HEK293 (cell line): Measurements from ENCODE around the gene ALDH7A1.

ENCODE experiments used
- CTCF ChIA-PET: fragments of 350-600 bp; formaldehyde crosslinking; extraction: SDS; loops from one replicate; lab custom pipeline; 2021; ENCODE audit warnings: antibody characterized with exemption; lab: Yijun Ruan, JAX
- POLR2A ChIA-PET: fragments of 300-600 bp; formaldehyde crosslinking; extraction: SDS; loops from one replicate; lab custom pipeline; 2020; ENCODE audit warnings: antibody characterized with exemption, inconsistent platforms; lab: Yijun Ruan, JAX
- H3K27ac ChIP-seq: fragments of 200-500 bp; sonication (Bioruptor generic); 2 replicates; pipeline ENCODE4 v1.5.1; 2014; ENCODE audit warnings: low read depth, low read length, control low read depth, inconsistent platforms; ENCODE audit errors: extremely low read depth
- H3K36me3 ChIP-seq, 2 experiments: fragments of 200-500 bp in 1 of 2; sonication (Bioruptor generic) in 1 of 2; 1 replicate in 1 of 2; 2 replicates in 1 of 2; pipeline ENCODE4 v1.5.1; 2014 to 2017; ENCODE audit warnings: inconsistent platforms in 2 of 2, low read length in 2 of 2; ENCODE audit not compliant: control insufficient read depth in 2 of 2, insufficient read depth in 1 of 2
- H3K4me1 ChIP-seq: fragments of 200-500 bp; sonication (Bioruptor generic); 2 replicates; pipeline ENCODE4 v1.5.1; 2014; ENCODE audit warnings: mild to moderate bottlenecking, low read length, inconsistent platforms; ENCODE audit not compliant: control insufficient read depth, insufficient read depth
- H3K4me3 ChIP-seq: 2 replicates; pipeline ENCODE4 v1.5.1; 2011; ENCODE audit warnings: low read depth, mild to moderate bottlenecking, control low read depth, low read length, moderate library complexity
- H3K9me3 ChIP-seq: fragments of 200-500 bp; sonication (Bioruptor generic); 2 replicates; pipeline ENCODE4 v1.5.1; 2014; ENCODE audit warnings: low read depth, low read length, inconsistent platforms; ENCODE audit not compliant: control insufficient read depth, insufficient read depth
- OVOL3 ChIP-seq: fragments of 450-650 bp; formaldehyde crosslinking; IDR thresholded peaks from 2 replicates; pipeline ENCODE4 v1.5.1; 2016; ENCODE audit warnings: missing biosample characterization, missing genetic modification characterization
- PBX3 ChIP-seq: sonication (generic); formaldehyde crosslinking; IDR thresholded peaks from 2 replicates; pipeline ENCODE4 v1.8.1; 2022; ENCODE audit warnings: mild to moderate bottlenecking, moderate library complexity, missing genetic modification reagents
- SCRT1 ChIP-seq: fragments of 450-650 bp; formaldehyde crosslinking; IDR thresholded peaks from 2 replicates; pipeline ENCODE4 v1.5.1; 2016; ENCODE audit warnings: missing biosample characterization, missing genetic modification characterization, borderline replicate concordance
- SP2 ChIP-seq: fragments of 450-650 bp; formaldehyde crosslinking; IDR thresholded peaks from 2 replicates; pipeline ENCODE4 v1.5.1; 2016; ENCODE audit warnings: missing biosample characterization, missing genetic modification characterization
- ZBTB21 ChIP-seq: fragments of 450-650 bp; formaldehyde crosslinking; IDR thresholded peaks from 2 replicates; pipeline ENCODE4 v1.5.1; 2017; ENCODE audit warnings: missing biosample characterization, missing genetic modification characterization
- ZBTB44 ChIP-seq: fragments of 450-650 bp; IDR thresholded peaks from 2 replicates; pipeline ENCODE4 v1.5.1; 2018; ENCODE audit warnings: missing biosample characterization, mild to moderate bottlenecking, missing genetic modification characterization
- ZEB2 ChIP-seq: fragments of 450-650 bp; formaldehyde crosslinking; IDR thresholded peaks from 2 replicates; pipeline ENCODE4 v1.5.1; 2016; ENCODE audit warnings: missing biosample characterization, missing genetic modification characterization
- ZNF148 ChIP-seq: fragments of 450-650 bp; formaldehyde crosslinking; IDR thresholded peaks from 2 replicates; pipeline ENCODE4 v1.5.0; 2017; ENCODE audit warnings: missing biosample characterization, missing genetic modification characterization, borderline replicate concordance
- ZNF19 ChIP-seq: fragments of 450-650 bp; formaldehyde crosslinking; IDR thresholded peaks from 2 replicates; pipeline ENCODE4; 2016; ENCODE audit warnings: missing biosample characterization, missing genetic modification characterization, low read depth
- ZNF274 ChIP-seq, 2 experiments: fragments of 200-500 bp in 1 of 2; fragments of 450-650 bp in 1 of 2; sonication (Bioruptor generic) in 1 of 2; formaldehyde crosslinking in 1 of 2; IDR thresholded peaks; 2 replicates each; pipeline versions ENCODE4 v1.5.1 to v1.6.1; 2014 to 2016; ENCODE audit warnings: borderline replicate concordance in 1 of 2, inconsistent platforms in 1 of 2, low read length in 1 of 2, missing biosample characterization in 1 of 2, missing genetic modification characterization in 1 of 2
- ZNF292 ChIP-seq: fragments of 450-650 bp; formaldehyde crosslinking; IDR thresholded peaks from 2 replicates; pipeline ENCODE4 v1.5.1; 2016; ENCODE audit warnings: low read depth, missing biosample characterization, missing genetic modification characterization, borderline replicate concordance
- ZNF362 ChIP-seq: fragments of 450-650 bp; formaldehyde crosslinking; IDR thresholded peaks from 2 replicates; pipeline ENCODE4 v1.5.1; 2016; ENCODE audit warnings: missing biosample characterization, missing genetic modification characterization
- ZNF548 ChIP-seq: fragments of 450-650 bp; formaldehyde crosslinking; IDR thresholded peaks from 2 replicates; pipeline ENCODE4 v1.5.1; 2016; ENCODE audit warnings: missing biosample characterization, missing genetic modification characterization
- ZNF610 ChIP-seq: fragments of 450-650 bp; formaldehyde crosslinking; IDR thresholded peaks from 2 replicates; pipeline ENCODE4 v1.5.1; 2016; ENCODE audit warnings: missing biosample characterization, missing genetic modification characterization, borderline replicate concordance
- ZNF654 ChIP-seq: fragments of 450-650 bp; formaldehyde crosslinking; IDR thresholded peaks from 2 replicates; pipeline ENCODE4 v1.5.1; 2016; ENCODE audit warnings: low read depth, missing biosample characterization, missing genetic modification characterization
- ZNF76 ChIP-seq: fragments of 450-650 bp; formaldehyde crosslinking; IDR thresholded peaks from 2 replicates; pipeline ENCODE4; 2016; ENCODE audit warnings: low read depth, missing biosample characterization, missing genetic modification characterization, borderline replicate concordance
- ZNF777 ChIP-seq: fragments of 450-650 bp; formaldehyde crosslinking; IDR thresholded peaks from 2 replicates; pipeline ENCODE4 v1.5.1; 2017; ENCODE audit warnings: missing biosample characterization, missing genetic modification characterization, borderline replicate concordance
- TF ChIP-seq, protein P1 (sequence below): fragments of 450-650 bp; formaldehyde crosslinking; IDR thresholded peaks from 2 replicates; pipeline ENCODE4 v1.5.1; 2016; ENCODE audit warnings: missing biosample characterization, missing genetic modification characterization

ALDH7A1 gene

DNA sequence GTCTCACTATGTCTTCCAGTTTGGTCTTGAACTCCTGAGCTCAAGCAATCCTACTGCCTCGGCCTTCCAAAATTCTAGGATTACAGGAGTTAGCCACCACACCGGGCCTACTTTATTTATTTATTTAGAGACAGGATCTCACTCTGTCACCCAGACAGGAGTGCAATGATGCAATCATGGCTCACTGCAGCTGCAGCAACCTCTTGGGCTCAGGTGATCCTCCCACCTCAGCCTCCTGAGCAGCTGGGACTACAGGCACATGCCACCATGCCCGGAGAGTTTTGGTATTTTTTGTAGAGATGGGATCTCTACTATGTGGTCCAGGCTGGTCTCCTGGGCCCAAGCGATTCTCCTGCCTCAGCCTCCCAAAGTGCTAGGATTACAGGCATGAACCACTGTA lies 38.5 kb upstream of the ALDH7A1 start:
- peak; percentile 60; the same call in 1 of the 2 replicates for TF ChIP-seq ZBTB44 (tag by site-specific recombination)
- TF ChIP-seq ZNF548 (tag by site-specific recombination) = no peak
- TF ChIP-seq SP2 (tag by site-specific recombination) = no peak
- no peak overlapping the region for H3K27ac ChIP-seq
- H3K4me1 ChIP-seq = no peaks in the 10 kb centered on the region; the same call in 1 of the 2 replicates
- no peak overlapping the region for H3K4me3 ChIP-seq
- no peaks in the 10 kb centered on the region; a peak in 1 of 3 replicates for H3K36me3 ChIP-seq
- POLR2A ChIA-PET = no interaction called here
- CTCF ChIA-PET = no interaction called here
- no peaks in the 10 kb centered on the region for H3K9me3 ChIP-seq

DNA sequence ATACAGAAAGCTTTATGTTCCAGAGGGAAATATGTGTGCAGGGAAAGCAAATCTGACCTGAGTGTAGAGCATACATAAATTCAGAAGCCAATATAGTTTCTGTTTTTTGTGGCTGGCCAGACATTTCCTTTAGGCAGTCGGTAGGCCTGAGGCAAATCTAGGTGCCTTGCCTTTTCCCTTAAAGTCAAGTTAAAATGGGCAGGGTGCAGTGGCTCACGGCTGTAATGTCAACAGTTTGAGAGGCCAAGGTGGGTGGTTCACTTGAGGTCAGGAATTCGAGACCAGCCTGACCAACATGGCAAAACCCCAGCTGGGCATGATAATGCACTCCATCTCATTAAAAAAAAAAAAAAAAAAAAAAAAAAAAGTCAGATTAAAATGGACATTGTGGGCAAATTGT lies 36.9 kb upstream of the ALDH7A1 start:
- Histone ChIP-seq H3K9me3 (no peaks in the 10 kb centered on the region), H3K36me3 (peaks cover 0 to 3% of the 10 kb centered on the region in 2 experiments), H3K4me1 (no peaks in the 10 kb centered on the region; the same call in 1 of the 2 replicates), H3K27ac (no peak overlapping the region), H3K4me3 (no peak overlapping the region)
- CTCF ChIA-PET = interaction anchor here (0.6 kb wide), 1 partner anchor 196 kb away, joined by 3 read pairs; no protein-coding TSS in a partner anchor
- TF ChIP-seq ZNF362 = 0 out of 2 replicates have a peak, but pooled peaks have one; percentile 10
- no peak for TF ChIP-seq ZEB2 (tag by site-specific recombination)
- POLR2A ChIA-PET = no interaction called here

DNA sequence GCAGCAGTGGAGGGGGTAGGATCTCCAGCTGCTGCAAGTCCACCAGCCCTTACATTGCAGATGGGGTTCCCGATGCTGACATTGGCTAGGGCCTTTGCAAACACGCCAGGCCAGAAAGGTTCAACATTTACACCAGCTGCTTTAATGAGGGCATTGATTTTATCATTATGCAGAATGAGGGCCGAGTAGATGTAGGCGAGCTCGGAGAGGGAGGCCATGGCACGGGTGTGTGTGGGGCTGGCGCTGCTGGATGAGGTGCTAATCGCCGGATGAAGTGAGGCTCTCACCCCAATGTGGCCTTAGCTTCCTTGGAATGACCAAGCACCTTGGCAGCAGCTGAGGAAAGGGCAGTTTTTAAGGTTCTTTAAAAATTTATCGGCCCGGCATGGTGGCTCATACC lies 33.1 kb upstream of the ALDH7A1 start:
- Histone ChIP-seq H3K4me3 (no peak overlapping the region), H3K9me3 (no peaks in the 10 kb centered on the region), H3K36me3 (peaks cover 16 to 30% of the 10 kb centered on the region in 2 experiments), H3K27ac (no peak overlapping the region), H3K4me1 (no peaks in the 10 kb centered on the region; the same call in 1 of the 2 replicates)
- no peak for TF ChIP-seq ZNF148 (tag by site-specific recombination)
- TF ChIP-seq ZNF777 = no peak
- TF ChIP-seq ZNF19 = no peak
- no peak for TF ChIP-seq SCRT1 (tag by site-specific recombination)
- no peak for TF ChIP-seq OVOL3 (tag by site-specific recombination)
- TF ChIP-seq ZNF654 = no peak
- POLR2A ChIA-PET = no interaction called here
- CTCF ChIA-PET = no interaction called here

DNA sequence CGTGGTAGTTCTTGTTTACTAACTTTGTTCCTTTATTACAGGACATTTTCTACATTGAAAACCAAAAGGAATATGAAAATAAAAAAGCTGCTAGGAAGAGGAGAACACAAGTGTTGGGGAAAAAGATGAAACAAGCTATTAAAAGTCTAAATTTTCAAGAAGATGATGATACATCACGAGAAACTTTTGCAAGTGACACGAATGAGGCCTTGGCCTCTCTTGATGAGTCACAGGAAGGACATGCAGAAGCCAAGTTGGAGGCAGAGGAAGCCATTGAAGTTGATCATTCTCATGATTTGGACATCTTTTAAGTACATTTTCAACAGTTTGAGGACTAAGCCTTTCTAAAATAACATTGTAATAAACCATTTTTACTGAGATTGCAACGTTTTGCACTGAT lies 29.5 kb upstream of the ALDH7A1 start:
- ChIA-PET POLR2A (no interaction called here), CTCF (interaction anchor here (0.7 kb wide), 1 partner anchor 191 kb away, joined by 4 read pairs; no protein-coding TSS in a partner anchor)
- Histone ChIP-seq H3K36me3 (peaks cover 38 to 52% of the 10 kb centered on the region in 2 experiments), H3K4me1 (no peaks in the 10 kb centered on the region), H3K27ac (no peak overlapping the region), H3K9me3 (no peaks in the 10 kb centered on the region), H3K4me3 (no peak overlapping the region)
- TF ChIP-seq ZBTB21 (tag by site-specific recombination) (no peak), ZNF610 (no peak), ZNF292 (tag by site-specific recombination) (no peak), ZNF76 (tag by site-specific recombination) (no peak), ZNF274 (IDR thresholded peaks at IDR 0.05; ENCODE audit: low read length) (no peak), ZNF274 (tag by site-specific recombination; IDR thresholded peaks at IDR 0.05; ENCODE audit: borderline replicate concordance) (no peak), PBX3 (CRISPR knock-in tag) (no peak), SP2 (tag by site-specific recombination) (no peak)
- TF ChIP-seq, protein P1, sequence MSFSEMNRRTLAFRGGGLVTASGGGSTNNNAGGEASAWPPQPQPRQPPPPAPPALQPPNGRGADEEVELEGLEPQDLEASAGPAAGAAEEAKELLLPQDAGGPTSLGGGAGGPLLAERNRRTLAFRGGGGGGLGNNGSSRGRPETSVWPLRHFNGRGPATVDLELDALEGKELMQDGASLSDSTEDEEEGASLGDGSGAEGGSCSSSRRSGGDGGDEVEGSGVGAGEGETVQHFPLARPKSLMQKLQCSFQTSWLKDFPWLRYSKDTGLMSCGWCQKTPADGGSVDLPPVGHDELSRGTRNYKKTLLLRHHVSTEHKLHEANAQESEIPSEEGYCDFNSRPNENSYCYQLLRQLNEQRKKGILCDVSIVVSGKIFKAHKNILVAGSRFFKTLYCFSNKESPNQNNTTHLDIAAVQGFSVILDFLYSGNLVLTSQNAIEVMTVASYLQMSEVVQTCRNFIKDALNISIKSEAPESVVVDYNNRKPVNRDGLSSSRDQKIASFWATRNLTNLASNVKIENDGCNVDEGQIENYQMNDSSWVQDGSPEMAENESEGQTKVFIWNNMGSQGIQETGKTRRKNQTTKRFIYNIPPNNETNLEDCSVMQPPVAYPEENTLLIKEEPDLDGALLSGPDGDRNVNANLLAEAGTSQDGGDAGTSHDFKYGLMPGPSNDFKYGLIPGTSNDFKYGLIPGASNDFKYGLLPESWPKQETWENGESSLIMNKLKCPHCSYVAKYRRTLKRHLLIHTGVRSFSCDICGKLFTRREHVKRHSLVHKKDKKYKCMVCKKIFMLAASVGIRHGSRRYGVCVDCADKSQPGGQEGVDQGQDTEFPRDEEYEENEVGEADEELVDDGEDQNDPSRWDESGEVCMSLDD (tag by site-specific recombination) = no peak
